GM12878 (cell line): ENCODE results near the gene LARP4. TPM values are rescaled to one million over a fixed set of nuclear protein-coding genes. Genes with fewer than 3 reads are reported as not detected.
A peak's percentile ranks its signal among the peaks of the same experiment; 100 is the strongest.

ENCODE experiments used
- NFIC ChIP-seq: IDR thresholded peaks from 2 replicates; pipeline ENCODE4 v1.6.1; 2012; ENCODE audit warnings: low read depth, mild to moderate bottlenecking, inconsistent platforms, low read length, moderate library complexity
- POLR2AphosphoS2 ChIP-seq: IDR thresholded peaks from 2 replicates; pipeline ENCODE4 v1.6.1; 2011; ENCODE audit warnings: low read depth, mild to moderate bottlenecking, low read length, improper control_type of control experiment, moderate library complexity
- POLR2AphosphoS5 ChIP-seq: IDR thresholded peaks from 2 replicates; pipeline ENCODE4 v1.6.1; 2011; ENCODE audit warnings: mild to moderate bottlenecking, low read length, inconsistent platforms
- RCOR1 ChIP-seq: conservative IDR thresholded peaks from 2 replicates; pipeline ENCODE4 v1.6.1; 2012; ENCODE audit warnings: low read depth, low read length, improper control_type of control experiment
- SP1 ChIP-seq: IDR thresholded peaks from one replicate; pipeline ENCODE4 v1.6.1; 2011; ENCODE audit warnings: low read depth, low read length
- STAT3 ChIP-seq: IDR thresholded peaks from 2 replicates; pipeline ENCODE4 v1.6.1; 2011; ENCODE audit warnings: low read depth, low read length, improper control_type of control experiment
- polyA plus RNA-seq, 11 experiments: library from polyadenylated mRNA; depleted of rRNA in 4 of 11; unstranded in 6 of 11; stranded (reverse) in 5 of 11; fragments of >200 nt; fragmentation: Nextera tagmentation in 4 of 11; fragmentation: Illumina TruSeq in 1 of 11; extraction: Ambion mirVana in 4 of 11; extraction: Trizol in 1 of 11; gene quantifications; 1 replicate in 1 of 11; 2 replicates in 10 of 11; pipeline versions ENCODE4 v1.2.1 to v1.2.3, GENCODE V29; 2011 to 2016; ENCODE audit warnings: inconsistent platforms in 2 of 11, missing spikeins in 2 of 11, low read depth in 1 of 11
- total RNA-seq, 4 experiments: library from RNA; depleted of rRNA in 3 of 4; stranded (reverse); fragments of >200 nt in 3 of 4; fragmentation: Illumina TruSeq in 1 of 4; extraction: Trizol in 1 of 4; gene quantifications; 2 replicates each; pipeline versions ENCODE4 v1.2.1 to v1.2.3, GENCODE V29; 2013 to 2021
- TF ChIP-seq, protein P1 (sequence below): fragments of 450-650 bp; IDR thresholded peaks from 2 replicates; pipeline ENCODE4 v1.6.1; 2016; ENCODE audit warnings: mild to moderate bottlenecking
- TF ChIP-seq, protein P2 (sequence below): fragments of 450-650 bp; formaldehyde crosslinking; IDR thresholded peaks from 2 replicates; pipeline ENCODE4 v1.4.0; 2022; ENCODE audit warnings: mild to moderate bottlenecking, moderate library complexity

LARP4 gene
- total and polyA plus RNA-seq, 10 of the 15 experiments (the other 5 are each of a cell fraction or from before 2014, with no cell fraction given), result 24.1 to 72.6 (median 35.6) TPM

DNA sequence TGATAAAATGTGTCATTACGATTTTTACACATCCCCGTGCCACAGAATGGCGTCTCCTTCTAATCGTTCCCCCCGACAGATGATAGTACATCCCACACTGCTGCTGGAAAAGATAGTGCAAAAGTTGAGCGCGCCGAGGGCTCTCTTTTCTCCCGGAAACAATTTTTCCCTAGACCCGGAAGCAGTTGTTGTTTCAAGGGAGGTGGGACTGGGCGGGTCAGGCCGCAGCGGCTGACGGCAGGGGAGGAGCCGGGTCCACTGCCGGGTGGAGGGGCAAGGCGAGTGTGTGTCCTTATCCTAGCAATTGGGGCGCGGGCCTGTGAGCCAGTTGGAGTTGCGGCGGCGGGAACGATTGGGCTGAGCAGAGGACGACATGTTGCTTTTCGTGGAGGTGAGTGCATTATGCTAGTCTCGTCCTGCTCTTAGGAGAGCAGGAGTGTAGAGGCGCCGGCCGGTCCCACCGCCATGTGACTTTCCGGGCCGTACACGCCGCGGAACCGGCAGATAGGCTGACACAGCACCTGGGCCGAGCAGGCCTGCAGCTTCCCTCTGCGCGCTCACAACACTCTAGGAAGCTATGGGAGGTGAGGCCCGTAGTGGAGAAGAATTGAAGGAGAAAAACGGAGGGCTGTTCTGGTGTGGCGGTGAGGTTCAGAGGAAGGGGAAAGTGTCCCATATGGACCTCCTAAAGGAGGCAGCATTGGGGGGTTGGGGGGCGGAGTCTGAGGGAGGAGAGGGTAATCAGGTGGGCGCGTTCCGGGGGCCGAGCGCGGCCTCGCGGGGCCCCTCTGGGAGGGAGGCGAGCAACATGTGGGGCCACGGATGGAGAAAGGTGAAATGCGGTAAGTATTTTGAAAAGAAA is at the start of gene LARP4 (continued):
- TF ChIP-seq, protein P1, sequence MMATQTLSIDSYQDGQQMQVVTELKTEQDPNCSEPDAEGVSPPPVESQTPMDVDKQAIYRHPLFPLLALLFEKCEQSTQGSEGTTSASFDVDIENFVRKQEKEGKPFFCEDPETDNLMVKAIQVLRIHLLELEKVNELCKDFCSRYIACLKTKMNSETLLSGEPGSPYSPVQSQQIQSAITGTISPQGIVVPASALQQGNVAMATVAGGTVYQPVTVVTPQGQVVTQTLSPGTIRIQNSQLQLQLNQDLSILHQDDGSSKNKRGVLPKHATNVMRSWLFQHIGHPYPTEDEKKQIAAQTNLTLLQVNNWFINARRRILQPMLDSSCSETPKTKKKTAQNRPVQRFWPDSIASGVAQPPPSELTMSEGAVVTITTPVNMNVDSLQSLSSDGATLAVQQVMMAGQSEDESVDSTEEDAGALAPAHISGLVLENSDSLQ, result peak; percentile 62
- TF ChIP-seq NFIC (peak; percentile 18; the same call in 1 of the 2 replicates), POLR2AphosphoS5 (peak; percentile 90), SP1 (no peak), POLR2AphosphoS2 (no peak; the same call in 1 of the 2 replicates), RCOR1 (no peak), STAT3 (no peak)
- TF ChIP-seq, protein P2, sequence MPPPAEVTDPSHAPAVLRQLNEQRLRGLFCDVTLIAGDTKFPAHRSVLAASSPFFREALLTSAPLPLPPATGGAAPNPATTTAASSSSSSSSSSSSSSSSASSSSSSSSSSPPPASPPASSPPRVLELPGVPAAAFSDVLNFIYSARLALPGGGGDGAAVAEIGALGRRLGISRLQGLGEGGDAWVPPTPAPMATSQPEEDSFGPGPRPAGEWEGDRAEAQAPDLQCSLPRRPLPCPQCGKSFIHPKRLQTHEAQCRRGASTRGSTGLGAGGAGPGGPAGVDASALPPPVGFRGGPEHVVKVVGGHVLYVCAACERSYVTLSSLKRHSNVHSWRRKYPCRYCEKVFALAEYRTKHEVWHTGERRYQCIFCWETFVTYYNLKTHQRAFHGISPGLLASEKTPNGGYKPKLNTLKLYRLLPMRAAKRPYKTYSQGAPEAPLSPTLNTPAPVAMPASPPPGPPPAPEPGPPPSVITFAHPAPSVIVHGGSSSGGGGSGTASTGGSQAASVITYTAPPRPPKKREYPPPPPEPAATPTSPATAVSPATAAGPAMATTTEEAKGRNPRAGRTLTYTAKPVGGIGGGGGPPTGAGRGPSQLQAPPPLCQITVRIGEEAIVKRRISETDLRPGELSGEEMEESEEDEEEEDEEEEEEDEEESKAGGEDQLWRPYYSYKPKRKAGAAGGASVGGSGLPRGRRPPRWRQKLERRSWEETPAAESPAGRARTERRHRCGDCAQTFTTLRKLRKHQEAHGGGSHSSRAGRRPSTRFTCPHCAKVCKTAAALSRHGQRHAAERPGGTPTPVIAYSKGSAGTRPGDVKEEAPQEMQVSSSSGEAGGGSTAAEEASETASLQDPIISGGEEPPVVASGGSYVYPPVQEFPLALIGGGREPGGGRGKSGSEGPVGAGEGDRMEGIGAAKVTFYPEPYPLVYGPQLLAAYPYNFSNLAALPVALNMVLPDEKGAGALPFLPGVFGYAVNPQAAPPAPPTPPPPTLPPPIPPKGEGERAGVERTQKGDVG, result no peak
